HL-60 (cell line): ENCODE data around the gene NCK2.

Experiments
- DNase-seq, 2 experiments: peaks; one replicate each; pipeline ENCODE4 v3.0.0-alpha.2; 2010 to 2020; ENCODE audit warnings: low read depth in 1 of 2, low spot score in 1 of 2
- H3K27ac ChIP-seq: fragments of 250-450 bp; sonication (Bioruptor Pico); replicated peaks from 2 replicates; pipeline ENCODE4 v1.5.1; 2020; ENCODE audit warnings: mild to moderate bottlenecking, moderate library complexity
- H3K27me3 ChIP-seq: fragments of 250-450 bp; sonication (Bioruptor Pico); 2 replicates; pipeline ENCODE4 v1.5.1; 2021; ENCODE audit warnings: mild to moderate bottlenecking, moderate library complexity; ENCODE audit not compliant: insufficient read depth, poor library complexity, severe bottlenecking
- H3K4me3 ChIP-seq: replicated peaks from 2 replicates; pipeline ENCODE4 v1.5.1; 2011; ENCODE audit warnings: mild to moderate bottlenecking, control low read depth, low read length; ENCODE audit not compliant: insufficient read depth
- GABPA ChIP-seq: IDR thresholded peaks from 2 replicates; pipeline ENCODE4 v1.6.1; 2012; ENCODE audit warnings: low read depth
- POLR2AphosphoS5 ChIP-seq: IDR thresholded peaks from 2 replicates; pipeline ENCODE4 v1.6.1; 2012; ENCODE audit warnings: low read depth
- SPI1 ChIP-seq: IDR thresholded peaks from 2 replicates; pipeline ENCODE4 v1.6.1; 2012; ENCODE audit warnings: low read depth, mild to moderate bottlenecking, borderline replicate concordance
- TF ChIP-seq, protein P1 (sequence below): IDR thresholded peaks from 2 replicates; pipeline ENCODE4 v1.6.1; 2012; ENCODE audit warnings: low read depth; ENCODE audit not compliant: insufficient replicate concordance
- TF ChIP-seq, protein P2 (sequence below): IDR thresholded peaks from one replicate; pipeline ENCODE4 v1.5.1; 2011; ENCODE audit warnings: low read length, control low read depth, inconsistent platforms; ENCODE audit not compliant: insufficient read depth

The NCK2 gene

DNA sequence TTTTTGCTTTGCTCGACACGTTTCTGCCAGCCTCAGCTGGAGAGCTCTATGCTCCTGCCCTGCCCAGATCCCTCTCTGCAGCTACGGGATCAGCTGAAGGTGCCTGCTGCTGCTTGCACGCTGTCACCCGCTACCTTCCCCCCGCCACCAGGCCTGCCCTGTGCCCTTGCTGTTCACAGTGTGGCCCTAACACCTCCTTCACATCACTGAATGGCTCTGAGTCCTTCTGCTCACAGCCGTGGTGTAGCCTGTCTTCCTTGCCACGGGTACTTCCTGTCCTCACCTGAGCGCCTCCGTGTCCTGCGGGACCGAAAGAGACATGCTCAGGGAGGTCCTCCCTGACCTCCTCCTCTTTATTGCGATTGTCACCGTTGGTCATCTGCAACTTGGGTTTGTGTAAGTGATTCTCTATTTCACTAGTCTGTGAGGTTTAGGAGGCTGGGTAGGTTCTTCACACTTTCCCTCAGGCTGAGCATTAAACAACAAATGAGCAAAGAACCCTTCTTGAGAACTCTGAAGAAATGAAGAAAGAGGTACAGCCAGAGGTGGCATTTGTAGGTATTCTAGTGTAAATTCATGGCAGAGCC lies 127.5 kb downstream of the NCK2 start:
- TF ChIP-seq SPI1 (no peak), POLR2AphosphoS5 (no peak), GABPA (no peak)
- TF ChIP-seq, protein P1, sequence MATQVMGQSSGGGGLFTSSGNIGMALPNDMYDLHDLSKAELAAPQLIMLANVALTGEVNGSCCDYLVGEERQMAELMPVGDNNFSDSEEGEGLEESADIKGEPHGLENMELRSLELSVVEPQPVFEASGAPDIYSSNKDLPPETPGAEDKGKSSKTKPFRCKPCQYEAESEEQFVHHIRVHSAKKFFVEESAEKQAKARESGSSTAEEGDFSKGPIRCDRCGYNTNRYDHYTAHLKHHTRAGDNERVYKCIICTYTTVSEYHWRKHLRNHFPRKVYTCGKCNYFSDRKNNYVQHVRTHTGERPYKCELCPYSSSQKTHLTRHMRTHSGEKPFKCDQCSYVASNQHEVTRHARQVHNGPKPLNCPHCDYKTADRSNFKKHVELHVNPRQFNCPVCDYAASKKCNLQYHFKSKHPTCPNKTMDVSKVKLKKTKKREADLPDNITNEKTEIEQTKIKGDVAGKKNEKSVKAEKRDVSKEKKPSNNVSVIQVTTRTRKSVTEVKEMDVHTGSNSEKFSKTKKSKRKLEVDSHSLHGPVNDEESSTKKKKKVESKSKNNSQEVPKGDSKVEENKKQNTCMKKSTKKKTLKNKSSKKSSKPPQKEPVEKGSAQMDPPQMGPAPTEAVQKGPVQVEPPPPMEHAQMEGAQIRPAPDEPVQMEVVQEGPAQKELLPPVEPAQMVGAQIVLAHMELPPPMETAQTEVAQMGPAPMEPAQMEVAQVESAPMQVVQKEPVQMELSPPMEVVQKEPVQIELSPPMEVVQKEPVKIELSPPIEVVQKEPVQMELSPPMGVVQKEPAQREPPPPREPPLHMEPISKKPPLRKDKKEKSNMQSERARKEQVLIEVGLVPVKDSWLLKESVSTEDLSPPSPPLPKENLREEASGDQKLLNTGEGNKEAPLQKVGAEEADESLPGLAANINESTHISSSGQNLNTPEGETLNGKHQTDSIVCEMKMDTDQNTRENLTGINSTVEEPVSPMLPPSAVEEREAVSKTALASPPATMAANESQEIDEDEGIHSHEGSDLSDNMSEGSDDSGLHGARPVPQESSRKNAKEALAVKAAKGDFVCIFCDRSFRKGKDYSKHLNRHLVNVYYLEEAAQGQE = no peak
- no peak overlapping the region for H3K27ac ChIP-seq
- H3K4me3 ChIP-seq = no peak overlapping the region
- H3K27me3 ChIP-seq = no peaks in the 10 kb centered on the region
- DNase-seq = no peak

DNA sequence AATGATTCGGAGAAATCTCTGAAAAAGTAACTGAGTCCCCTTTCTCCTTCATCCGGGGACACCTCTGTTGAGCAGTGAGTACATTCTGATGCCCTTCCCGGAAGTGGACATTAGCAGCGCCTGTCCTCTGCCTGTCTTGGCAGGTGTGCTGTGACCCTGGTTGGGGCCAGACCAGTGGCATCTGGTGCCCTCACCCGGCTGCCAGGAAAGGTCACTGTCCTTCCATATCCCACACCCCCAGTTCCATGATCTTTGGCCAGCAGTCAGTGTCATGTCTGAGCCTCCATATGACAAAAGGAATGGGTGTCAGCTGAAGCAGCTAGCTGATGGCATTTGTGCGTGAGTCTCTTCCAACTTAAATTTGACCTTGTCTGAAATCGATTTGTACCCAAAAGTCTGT lies 128.1 kb downstream of the NCK2 start:
- Histone ChIP-seq H3K4me3 (no peak overlapping the region), H3K27me3 (no peaks in the 10 kb centered on the region), H3K27ac (no peak overlapping the region)
- DNase-seq = no peak
- TF ChIP-seq, protein P1 = no peak
- TF ChIP-seq POLR2AphosphoS5 (no peak), GABPA (no peak), SPI1 (no peak)
- TF ChIP-seq, protein P2, sequence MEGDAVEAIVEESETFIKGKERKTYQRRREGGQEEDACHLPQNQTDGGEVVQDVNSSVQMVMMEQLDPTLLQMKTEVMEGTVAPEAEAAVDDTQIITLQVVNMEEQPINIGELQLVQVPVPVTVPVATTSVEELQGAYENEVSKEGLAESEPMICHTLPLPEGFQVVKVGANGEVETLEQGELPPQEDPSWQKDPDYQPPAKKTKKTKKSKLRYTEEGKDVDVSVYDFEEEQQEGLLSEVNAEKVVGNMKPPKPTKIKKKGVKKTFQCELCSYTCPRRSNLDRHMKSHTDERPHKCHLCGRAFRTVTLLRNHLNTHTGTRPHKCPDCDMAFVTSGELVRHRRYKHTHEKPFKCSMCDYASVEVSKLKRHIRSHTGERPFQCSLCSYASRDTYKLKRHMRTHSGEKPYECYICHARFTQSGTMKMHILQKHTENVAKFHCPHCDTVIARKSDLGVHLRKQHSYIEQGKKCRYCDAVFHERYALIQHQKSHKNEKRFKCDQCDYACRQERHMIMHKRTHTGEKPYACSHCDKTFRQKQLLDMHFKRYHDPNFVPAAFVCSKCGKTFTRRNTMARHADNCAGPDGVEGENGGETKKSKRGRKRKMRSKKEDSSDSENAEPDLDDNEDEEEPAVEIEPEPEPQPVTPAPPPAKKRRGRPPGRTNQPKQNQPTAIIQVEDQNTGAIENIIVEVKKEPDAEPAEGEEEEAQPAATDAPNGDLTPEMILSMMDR = no peak

DNA sequence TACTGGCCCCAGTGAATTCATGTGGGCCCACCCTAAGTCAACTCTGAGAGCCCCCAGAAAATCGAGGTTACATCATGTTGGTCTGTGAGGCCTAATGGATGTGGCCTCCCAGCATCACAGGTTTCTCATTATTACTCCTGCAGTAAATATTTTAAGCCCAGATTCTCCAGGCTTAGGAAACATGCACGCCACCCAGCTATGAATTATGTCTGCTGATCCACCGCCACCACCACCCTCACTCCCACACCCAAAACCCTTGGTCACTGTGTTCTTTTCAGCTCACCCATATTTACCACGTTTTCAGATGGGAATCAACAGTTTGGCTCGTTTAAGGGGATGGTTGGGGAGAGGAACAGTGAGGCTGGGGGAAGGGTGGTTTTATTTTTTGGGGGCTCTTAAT lies 128.6 kb downstream of the NCK2 start:
- no peaks in the 10 kb centered on the region for H3K27me3 ChIP-seq
- no peak for DNase-seq
- TF ChIP-seq SPI1 = no peak
- TF ChIP-seq, protein P1 = no peak
- TF ChIP-seq, protein P2 = no peak
- TF ChIP-seq GABPA = no peak
- no peak for TF ChIP-seq POLR2AphosphoS5
- no peak overlapping the region for H3K4me3 ChIP-seq
- no peak overlapping the region for H3K27ac ChIP-seq
